Loucy (cell line): ENCODE measurements around the gene LDLRAD4.

Source experiments
- H2AFZ ChIP-seq: fragments of 200-600 bp; sonication (generic); 2 replicates; pipeline ENCODE4 v1.6.0; 2016; ENCODE audit warnings: antibody characterized with exemption, mild to moderate bottlenecking, low read length, moderate library complexity
- H3F3A ChIP-seq: fragments of 200-600 bp; 2 replicates; pipeline ENCODE4 v1.6.0; 2016; ENCODE audit warnings: antibody characterized with exemption, low read depth, mild to moderate bottlenecking
- H3K27me3 ChIP-seq: fragments of 200-600 bp; sonication (generic); 2 replicates; pipeline ENCODE4 v1.6.1; 2014; ENCODE audit warnings: low read length, mild to moderate bottlenecking; ENCODE audit not compliant: insufficient read depth, poor library complexity, severe bottlenecking
- H3K36me3 ChIP-seq: fragments of 200-600 bp; sonication (generic); 2 replicates; pipeline ENCODE4 v1.6.1; 2016; ENCODE audit warnings: low read length; ENCODE audit not compliant: insufficient read depth
- H3K4me1 ChIP-seq: fragments of 200-600 bp; sonication (generic); 2 replicates; pipeline ENCODE4 v1.5.1; 2014; ENCODE audit warnings: low read length, mild to moderate bottlenecking; ENCODE audit not compliant: insufficient read depth, poor library complexity, severe bottlenecking
- H3K4me2 ChIP-seq: fragments of 200-600 bp; sonication (generic); 2 replicates; pipeline ENCODE4 v1.6.0; 2014; ENCODE audit warnings: antibody characterized with exemption, low read length, low read depth, mild to moderate bottlenecking; ENCODE audit not compliant: poor library complexity, severe bottlenecking
- H3K4me3 ChIP-seq: fragments of 200-600 bp; sonication (generic); 2 replicates; pipeline ENCODE4 v1.5.1; 2014; ENCODE audit warnings: low read length, mild to moderate bottlenecking, mixed read lengths; ENCODE audit not compliant: poor library complexity, severe bottlenecking
- H3K79me2 ChIP-seq: fragments of 200-600 bp; sonication (generic); 2 replicates; pipeline ENCODE4 v1.6.1; 2014; ENCODE audit warnings: low read length; ENCODE audit not compliant: insufficient read depth
- H3K9ac ChIP-seq: fragments of 200-600 bp; sonication (generic); 2 replicates; pipeline ENCODE4 v1.6.0; 2014; ENCODE audit warnings: mild to moderate bottlenecking, low read depth, low read length, moderate library complexity; ENCODE audit not compliant: poor library complexity, severe bottlenecking
- H3K9me2 ChIP-seq: fragments of 200-600 bp; sonication (generic); replicated peaks from 2 replicates; pipeline ENCODE4 v1.6.1; 2016; ENCODE audit warnings: low read depth, low read length, mixed read lengths
- H3K9me3 ChIP-seq: fragments of 200-600 bp; sonication (generic); 2 replicates; pipeline ENCODE4 v1.6.1; 2014; ENCODE audit warnings: mild to moderate bottlenecking, antibody characterized with exemption, low read length, low read depth; ENCODE audit not compliant: insufficient read depth
- H4K20me1 ChIP-seq: fragments of 200-600 bp; sonication (generic); 2 replicates; pipeline ENCODE4 v1.6.0; 2014; ENCODE audit warnings: antibody characterized with exemption, low read length, mild to moderate bottlenecking; ENCODE audit not compliant: insufficient read depth, poor library complexity, severe bottlenecking
- EZH2phosphoT487 ChIP-seq: fragments of 200-600 bp; IDR thresholded peaks from 2 replicates; pipeline ENCODE4 v1.6.1; 2018; ENCODE audit warnings: antibody characterized with exemption, mild to moderate bottlenecking, moderate library complexity, borderline replicate concordance
- TF ChIP-seq, protein P1 (sequence below): fragments of 200-600 bp; sonication (generic); conservative IDR thresholded peaks from 2 replicates; pipeline ENCODE4 v1.5.1; 2014; ENCODE audit warnings: mild to moderate bottlenecking, antibody characterized with exemption, low read length

LDLRAD4 gene

GRCh38 chr18:13660510-13660909 is 441.9 kb downstream of the LDLRAD4 start:
- Histone ChIP-seq H3K36me3 (peaks cover 10% of the 10 kb centered on the region; the same call in 1 of the 2 replicates), H3K9ac (no peak overlapping the region), H3K4me3 (no peak overlapping the region), H4K20me1 (no peaks in the 10 kb centered on the region), H3F3A (no peaks in the 10 kb centered on the region), H3K9me2 (no peaks in the 10 kb centered on the region), H3K4me1 (no peaks in the 10 kb centered on the region), H3K4me2 (no peak overlapping the region), H3K9me3 (no peaks in the 10 kb centered on the region), H3K27me3 (no peaks in the 10 kb centered on the region), H2AFZ (no peak overlapping the region), H3K79me2 (no peaks in the 10 kb centered on the region)
- no peak for TF ChIP-seq EZH2phosphoT487
- TF ChIP-seq, protein P1, sequence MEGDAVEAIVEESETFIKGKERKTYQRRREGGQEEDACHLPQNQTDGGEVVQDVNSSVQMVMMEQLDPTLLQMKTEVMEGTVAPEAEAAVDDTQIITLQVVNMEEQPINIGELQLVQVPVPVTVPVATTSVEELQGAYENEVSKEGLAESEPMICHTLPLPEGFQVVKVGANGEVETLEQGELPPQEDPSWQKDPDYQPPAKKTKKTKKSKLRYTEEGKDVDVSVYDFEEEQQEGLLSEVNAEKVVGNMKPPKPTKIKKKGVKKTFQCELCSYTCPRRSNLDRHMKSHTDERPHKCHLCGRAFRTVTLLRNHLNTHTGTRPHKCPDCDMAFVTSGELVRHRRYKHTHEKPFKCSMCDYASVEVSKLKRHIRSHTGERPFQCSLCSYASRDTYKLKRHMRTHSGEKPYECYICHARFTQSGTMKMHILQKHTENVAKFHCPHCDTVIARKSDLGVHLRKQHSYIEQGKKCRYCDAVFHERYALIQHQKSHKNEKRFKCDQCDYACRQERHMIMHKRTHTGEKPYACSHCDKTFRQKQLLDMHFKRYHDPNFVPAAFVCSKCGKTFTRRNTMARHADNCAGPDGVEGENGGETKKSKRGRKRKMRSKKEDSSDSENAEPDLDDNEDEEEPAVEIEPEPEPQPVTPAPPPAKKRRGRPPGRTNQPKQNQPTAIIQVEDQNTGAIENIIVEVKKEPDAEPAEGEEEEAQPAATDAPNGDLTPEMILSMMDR, result no peak

DNA sequence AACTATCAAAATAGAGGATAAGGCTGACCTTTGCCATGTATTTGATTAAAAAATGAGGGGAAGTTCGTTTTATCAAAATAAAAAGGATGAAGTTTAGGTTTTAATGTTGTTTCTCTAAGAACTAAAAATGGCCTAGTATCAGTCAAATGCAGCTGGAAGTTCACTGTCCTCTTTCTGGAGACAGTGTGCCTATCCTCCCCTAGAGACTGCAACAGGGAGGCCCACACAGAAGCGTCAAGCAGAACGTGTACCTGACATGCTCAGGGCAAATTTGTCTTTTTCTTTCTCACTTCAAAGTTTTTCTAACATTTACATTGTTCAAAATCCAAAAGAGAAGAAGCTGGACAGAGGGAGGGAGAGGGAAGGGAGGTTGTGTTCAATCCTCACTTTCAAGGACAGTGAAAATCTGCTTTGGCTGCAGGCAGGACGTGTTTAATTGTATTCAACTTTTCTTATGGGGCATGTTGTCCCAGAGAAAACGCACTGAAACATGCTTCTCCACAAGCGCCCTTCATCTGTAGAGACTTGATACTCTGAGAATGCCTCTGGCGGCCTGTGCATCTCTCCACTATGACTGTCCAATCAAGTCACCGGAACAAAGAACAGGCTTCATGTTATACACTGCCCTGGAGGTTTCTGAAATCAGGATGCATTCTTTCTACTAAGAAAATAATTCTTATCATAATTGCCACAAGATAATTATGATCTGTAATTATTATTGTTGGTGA is 442.7 kb downstream of the LDLRAD4 start:
- no peaks in the 10 kb centered on the region for H3K4me1 ChIP-seq
- H3K27me3 ChIP-seq, result no peaks in the 10 kb centered on the region
- H4K20me1 ChIP-seq, result no peaks in the 10 kb centered on the region
- H3K79me2 ChIP-seq, result no peaks in the 10 kb centered on the region
- peaks cover 17% of the 10 kb centered on the region; the same call in 1 of the 2 replicates for H3K36me3 ChIP-seq
- no peak overlapping the region for H3K4me3 ChIP-seq
- H3K9me3 ChIP-seq, result no peaks in the 10 kb centered on the region
- H2AFZ ChIP-seq, result no peak overlapping the region
- no peak for TF ChIP-seq EZH2phosphoT487
- TF ChIP-seq, protein P1, result no peak
- H3K4me2 ChIP-seq, result no peak overlapping the region
- H3K9ac ChIP-seq, result no peak overlapping the region
- H3K9me2 ChIP-seq, result no peaks in the 10 kb centered on the region
- H3F3A ChIP-seq, result no peaks in the 10 kb centered on the region

DNA sequence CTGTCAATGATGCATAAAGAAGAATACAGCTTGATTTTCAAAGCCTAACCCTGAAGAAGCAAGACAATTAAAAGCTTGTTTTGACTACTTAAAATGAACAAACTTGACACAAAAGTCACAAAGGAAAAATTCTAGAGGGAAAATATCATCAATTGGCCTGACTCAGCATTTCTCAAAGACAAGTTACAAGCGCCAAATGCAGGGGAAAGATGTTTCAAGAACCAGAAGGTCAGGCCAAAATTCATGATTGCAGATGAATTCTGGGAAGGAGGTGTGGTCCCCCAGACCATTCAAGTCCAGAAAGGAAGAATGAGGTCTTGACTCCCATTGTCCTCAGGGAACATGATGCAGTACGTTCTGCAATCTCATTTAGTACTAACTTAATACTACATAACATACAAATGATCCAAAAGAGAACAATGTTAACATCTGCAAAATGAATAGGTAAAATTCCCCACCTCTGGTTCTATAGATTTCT is 443.3 kb downstream of the LDLRAD4 start:
- no peak overlapping the region for H3K4me2 ChIP-seq
- H3F3A ChIP-seq, result no peaks in the 10 kb centered on the region
- no peak overlapping the region for H3K4me3 ChIP-seq
- no peak overlapping the region for H3K9ac ChIP-seq
- no peaks in the 10 kb centered on the region for H4K20me1 ChIP-seq
- H3K9me2 ChIP-seq, result no peaks in the 10 kb centered on the region
- H3K27me3 ChIP-seq, result no peaks in the 10 kb centered on the region
- H2AFZ ChIP-seq, result no peak overlapping the region
- H3K36me3 ChIP-seq, result peaks cover 23% of the 10 kb centered on the region; the same call in 1 of the 2 replicates
- no peaks in the 10 kb centered on the region for H3K9me3 ChIP-seq
- no peaks in the 10 kb centered on the region for H3K4me1 ChIP-seq
- no peaks in the 10 kb centered on the region for H3K79me2 ChIP-seq
- TF ChIP-seq, protein P1, result no peak
- TF ChIP-seq EZH2phosphoT487, result no peak
